Heart left ventricle (tissue), 16 donors: Measurements from ENCODE around the gene GATM. TPM values are rescaled to one million over a fixed set of nuclear protein-coding genes. Genes with fewer than 3 reads are reported as not detected.

Experiments used
- ATAC-seq, 4 donors: fragments of 200-7000 bp; cut with Tn5 transposase; one replicate each; pipeline ENCODE4 v1.9.1; 2020 to 2022; ENCODE audit warnings: moderate library complexity in 4 of 4, mild to moderate bottlenecking in 3 of 4, moderate number of reproducible peaks in 1 of 4
- DNase-seq, 5 donors: peaks; one replicate each; pipeline ENCODE4 v3.0.0-alpha.2; 2020
- H3K27ac ChIP-seq, 12 donors: fragments of 200-600 bp; sonication (generic) in 4 of 12; one replicate each; pipeline versions ENCODE4 v1.5.0 to v1.8.0; 2016 to 2022; ENCODE audit warnings: mild to moderate bottlenecking in 2 of 12
- H3K27me3 ChIP-seq, 9 donors: fragments of 200-600 bp; sonication (generic) in 2 of 9; one replicate each; pipeline versions ENCODE4 v1.5.1 to v1.8.0; 2016 to 2022; ENCODE audit warnings: mild to moderate bottlenecking in 3 of 9
- H3K36me3 ChIP-seq, 9 donors: fragments of 200-600 bp; sonication (generic) in 2 of 9; one replicate each; pipeline versions ENCODE4 v1.5.0 to v1.8.0; 2018 to 2022; ENCODE audit warnings: mild to moderate bottlenecking in 2 of 9
- H3K4me1 ChIP-seq, 12 donors: fragments of 200-600 bp; sonication (generic) in 4 of 12; one replicate each; pipeline versions ENCODE4 v1.5.0 to v1.8.0; 2016 to 2022; ENCODE audit warnings: mild to moderate bottlenecking in 3 of 12
- H3K4me3 ChIP-seq, 12 donors: fragments of 200-600 bp; sonication (generic) in 4 of 12; one replicate each; pipeline versions ENCODE4 v1.5.0 to v1.8.0; 2017 to 2022; ENCODE audit warnings: mild to moderate bottlenecking in 9 of 12, moderate library complexity in 4 of 12
- H3K9me3 ChIP-seq, 12 donors: fragments of 200-600 bp; sonication (generic) in 4 of 12; one replicate each; pipeline versions ENCODE4 v1.5.0 to v1.8.0; 2016 to 2022; ENCODE audit warnings: mild to moderate bottlenecking in 1 of 12
- CTCF ChIP-seq, 12 donors: fragments of 200-600 bp; sonication (generic) in 4 of 12; IDR thresholded peaks; one replicate each; pipeline versions ENCODE4 v1.5.0 to v1.8.0; 2018 to 2022; ENCODE audit warnings: antibody characterized with exemption in 12 of 12, mild to moderate bottlenecking in 5 of 12
- POLR2A ChIP-seq, 2 donors: fragments of 450-650 bp; IDR thresholded peaks; one replicate each; pipeline ENCODE4 v1.6.1; 2017; ENCODE audit warnings: antibody characterized with exemption in 2 of 2, mild to moderate bottlenecking in 2 of 2, moderate library complexity in 2 of 2
- WGBS, 4 donors: extraction: QIAGEN DNeasy Blood & Tissue Kit in 2 of 4; methylation state at CpG; one replicate each; pipeline versions ENCODE4 v1.1.5 to v1.1.7; 2013 to 2018; 5-methylcytosine and 5-hydroxymethylcytosine counted together
- intact Hi-C, 10 donors: fragments of 100-400 bp; cut with DNase I; formaldehyde crosslinking; loops; one replicate each; pipeline versions ENCODE4 v1.11.1 to v1.14.2; 2022
- long read RNA-seq, 3 donors: library from polyadenylated mRNA; unstranded; transcript quantifications; one replicate each; pipeline ENCODE4 v2.0.0, GENCODE V29; 2020 to 2021
- polyA plus RNA-seq, 2 donors: library from polyadenylated mRNA; stranded (reverse); fragments of 200-250 nt; gene quantifications; one replicate each; pipeline ENCODE4 v1.2.3, GENCODE V29; 2013
- total RNA-seq, 9 donors: library from RNA; depleted of rRNA in 2 of 9; stranded (reverse); fragments of >200 nt in 2 of 9; fragmentation: NEBNext Ultra II Directional in 3 of 9; extraction: Animal tissue kit (Norgen Biotek cat#: 25700) in 3 of 9; gene quantifications; one replicate each; pipeline versions ENCODE4 v1.1.0 to v1.2.4, GENCODE V29; 2016 to 2023
- donor health status: ischemic (EF 13 %, LVEDD 7.1; RV severe dilation, severe dysfunction).
- donor health status: healthy with polysubstance abuse.
- donor health status: DM: no; HTN: yes; CAD: no.
- donor health status: DM: no; HTN: no; CAD: no.
- donor health status: ischemic (EF 25% LVEDD 6.9; RV normal size, moderate dysfunction).
- donor health status: ischemic (EF 25% LVEDD 5.7; RV mildly dilated, moderate dysfunction).
- donor health status: healthy.
- donor health status: DM: yes; HTN: yes; CAD: no.
- donor health status: ischemic (EF 35%, LVEDD 5.7; RV mildly dilated, moderate dysfunction).
- donor health status: nonischemic (EF 11% LVEDD 7.7; RV severe dilation, severe dysfunction).
- donor health status: DM: yes; HTN: yes; CAD: no.
- donor health status: PGD.
- donor health status: ischemic (EF 29% LVEDD 5.4; RV normal size, mild dysfunction).
- donor health status: nonischemic (EF 23%, LVEDD 6.1; RV moderate dilation, normal function).

Gene GATM
- total RNA-seq (100 to 1,000 TPM in 1 of 9 donors, 10 to 100 TPM in 8; 12.9 to 121 (median 29.7) TPM), polyA plus RNA-seq (1 to 10 TPM; 8.3 to 9.1 TPM)
- long read RNA-seq, donor 1, transcript GATM-201 (9 exons, 2,597 nt) = major isoform, 12 of 12 reads
- long read RNA-seq, donor 1, partial matches to known transcripts = 0 of 12 reads
- long read RNA-seq, donor 1, other reads (novel, unspliced or antisense) = 0 of 12 reads
- long read RNA-seq, donor 2, transcript GATM-201 (9 exons, 2,597 nt) = major isoform, 23 of 26 reads
- long read RNA-seq, donor 2, partial matches to known transcripts = 1 of 26 reads
- long read RNA-seq, donor 2, other reads (novel, unspliced or antisense) = 2 of 26 reads
- long read RNA-seq, donor 3, transcript GATM-201 (9 exons, 2,597 nt) = major isoform, 14 of 17 reads
- long read RNA-seq, donor 3, partial matches to known transcripts = 0 of 17 reads
- long read RNA-seq, donor 3, other reads (novel, unspliced or antisense) = 1 of 17 reads

GRCh38 chr15:45378149-45378912 is at the start of gene GATM:
Gene GATM, minus strand, starts transcription at chr15:45378544. Its CDS starts 91 bp downstream, at chr15:45378453.
- ATAC-seq = peak; percentile 84 to 95 (median 92)

GRCh38 chr15:45427085-45427484 is 48.7 kb upstream of the GATM start:
- TF ChIP-seq CTCF (IDR thresholded peaks at IDR 0.05) (no peak), POLR2A (IDR thresholded peaks at IDR 0.05) (no peak)
- H3K4me3 ChIP-seq = no peak overlapping the region
- H3K4me1 ChIP-seq = peaks cover 0 to 9% (median 4%) of the 10 kb centered on the region in 12 donors
- H3K27me3 ChIP-seq = peaks cover 0 to 10% (median 0%) of the 10 kb centered on the region in 9 donors
- 94 to 97% (median 95%) methylated on average over 11 of the region's 11 CpGs for WGBS, 4 donors
- H3K36me3 ChIP-seq = peaks cover 0 to 17% (median 11%) of the 10 kb centered on the region in 9 donors
- no peak overlapping the region for H3K27ac ChIP-seq
- intact Hi-C loops = no loop called here
- DNase-seq = no peak
- H3K9me3 ChIP-seq = no peaks in the 10 kb centered on the region
- no peak for ATAC-seq

More at GRCh38 chr15:45378149-45378912, at the start of gene GATM:
- intact Hi-C loops = loop anchor here in 1 of 10 donors (5.0 kb wide), 1 partner anchor 46 kb away; no protein-coding TSS in a partner anchor
- H3K9me3 ChIP-seq = no peaks in the 10 kb centered on the region
- H3K4me1 ChIP-seq = peaks cover 0 to 39% (median 19%) of the 10 kb centered on the region in 12 donors
- 1 to 7% (median 1%) methylated on average over 22 to 87 of the region's 87 CpGs for WGBS, 4 donors
- H3K36me3 ChIP-seq = peaks cover 0 to 16% (median 0%) of the 10 kb centered on the region in 9 donors
- H3K4me3 ChIP-seq = peak within 1 kb of the TSS; percentile 42 to 74 (median 66)
- peak; percentile 83 to 92 (median 88) for DNase-seq
- TF ChIP-seq POLR2A (IDR thresholded peaks at IDR 0.05) (peak in 1 of 2 donors; percentile 95), CTCF (IDR thresholded peaks at IDR 0.05) (peak in 11 of 12 donors; percentile 14 to 67 (median 40))
- H3K27ac ChIP-seq = peak within 1 kb of the TSS; percentile 70 to 91 (median 82)
- peaks cover 0 to 35% (median 0%) of the 10 kb centered on the region in 9 donors for H3K27me3 ChIP-seq

GRCh38 chr15:45425135-45425534 is 46.8 kb upstream of the GATM start:
- ATAC-seq = no peak
- H3K36me3 ChIP-seq = peaks cover 0 to 37% (median 30%) of the 10 kb centered on the region in 9 donors
- no peaks in the 10 kb centered on the region for H3K9me3 ChIP-seq
- WGBS, 4 donors = 89 to 92% (median 91%) methylated on average over 7 of the region's 7 CpGs
- no peak overlapping the region for H3K27ac ChIP-seq
- no peak overlapping the region for H3K4me3 ChIP-seq
- intact Hi-C loops = no loop called here
- no peak for DNase-seq
- H3K4me1 ChIP-seq = peaks cover 0 to 3% (median under 1%) of the 10 kb centered on the region in 12 donors
- TF ChIP-seq POLR2A (IDR thresholded peaks at IDR 0.05) (no peak), CTCF (IDR thresholded peaks at IDR 0.05) (no peak)
- peaks cover 0 to 6% (median 0%) of the 10 kb centered on the region in 9 donors for H3K27me3 ChIP-seq
